Prostate gland (tissue), 2 donors: ENCODE results near the gene STUM. TPM values are rescaled to one million over a fixed set of nuclear protein-coding genes. Genes with fewer than 3 reads are reported as not detected.

Source experiments
- DNase-seq: peaks from one replicate; pipeline ENCODE4 v3.0.0-alpha.2; 2019; ENCODE audit warnings: low spot score
- H3K27ac ChIP-seq, 2 donors: fragments of 200-600 bp; sonication (generic); 2 replicates each; pipeline ENCODE4 v1.5.1; 2017 to 2019
- H3K27me3 ChIP-seq: fragments of 200-600 bp; sonication (generic); replicated peaks from 2 replicates; pipeline ENCODE4 v1.5.1; 2019; ENCODE audit not compliant: insufficient read depth
- H3K36me3 ChIP-seq, 2 donors: fragments of 200-600 bp; sonication (generic); 1 replicate in 1 of 2; 2 replicates in 1 of 2; pipeline versions ENCODE4 v1.5.1 to v1.8.1; 2017 to 2019
- H3K4me1 ChIP-seq: fragments of 200-600 bp; sonication (generic); replicated peaks from 2 replicates; pipeline ENCODE4 v1.5.1; 2019
- H3K4me3 ChIP-seq, 2 donors: fragments of 200-600 bp; sonication (generic); 2 replicates each; pipeline ENCODE4 v1.5.1; 2017 to 2019
- H3K9me3 ChIP-seq: fragments of 200-600 bp; sonication (generic); 2 replicates; pipeline ENCODE4 v1.5.1; 2017
- CTCF ChIP-seq, 4 experiments: fragments of 200-600 bp in 2 of 4; fragments of 450-650 bp in 2 of 4; sonication (generic) in 2 of 4; IDR thresholded peaks; 1 replicate in 3 of 4; 2 replicates in 1 of 4; pipeline ENCODE4 v1.5.1; 2016 to 2019; ENCODE audit warnings: antibody characterized with exemption in 4 of 4, mild to moderate bottlenecking in 2 of 4, moderate library complexity in 2 of 4
- POLR2A ChIP-seq: fragments of 450-650 bp; IDR thresholded peaks from one replicate; pipeline ENCODE4 v1.6.1; 2016; ENCODE audit warnings: antibody characterized with exemption, mild to moderate bottlenecking
- POLR2AphosphoS5 ChIP-seq: sonication (generic); formaldehyde crosslinking; IDR thresholded peaks from one replicate; pipeline ENCODE4 v1.6.1; 2017; ENCODE audit warnings: antibody characterized with exemption
- WGBS: methylation state at CpG from one replicate; pipeline ENCODE4 v1.1.5; 2018; 5-methylcytosine and 5-hydroxymethylcytosine counted together
- intact Hi-C: fragments of 100-400 bp; cut with DNase I; formaldehyde crosslinking; loops from one replicate; pipeline ENCODE4 v1.14.2; 2022
- total RNA-seq, 2 donors: library from RNA; depleted of rRNA; stranded (reverse); fragments of >200 nt; gene quantifications; one replicate each; pipeline ENCODE4 v1.1.0, GENCODE V29; 2016

The STUM gene
- total RNA-seq, 2 donors from 2014 or later = 1.9 to 4.3 TPM

- Histone ChIP-seq H3K36me3 (no peaks in the 10 kb centered on the region), H3K27me3 (no peaks in the 10 kb centered on the region), H3K27ac (no peak overlapping the region), H3K9me3 (no peaks in the 10 kb centered on the region), H3K4me1 (peaks cover 11% of the 10 kb centered on the region), H3K4me3 (no peak overlapping the region)
- 92% methylated on average over 6 of the region's 6 CpGs for WGBS
- DNase-seq = no peak
- TF ChIP-seq POLR2A = no peak
- TF ChIP-seq POLR2AphosphoS5 = no peak
- no peak for TF ChIP-seq CTCF (IDR thresholded peaks at IDR 0.05)
- intact Hi-C loops = loop anchor here (5.0 to 10.0 kb wide), 3 partner anchors 83 to 205 kb away; partner anchors contain the start of genes ITPKB and STUM
Observed at GRCh38 chr1:226629896-226630550, 81.5 kb downstream of the STUM start.

GRCh38 chr1:226630592-226630991, 82.0 kb downstream of the STUM start:
- Histone ChIP-seq H3K27me3 (no peaks in the 10 kb centered on the region), H3K4me3 (no peak overlapping the region), H3K27ac (no peak overlapping the region), H3K4me1 (peaks cover 11% of the 10 kb centered on the region), H3K36me3 (no peaks in the 10 kb centered on the region), H3K9me3 (no peaks in the 10 kb centered on the region)
- TF ChIP-seq POLR2A (no peak), POLR2AphosphoS5 (no peak), CTCF (IDR thresholded peaks at IDR 0.05) (no peak)
- no peak for DNase-seq
- intact Hi-C loops = loop anchor here (5.0 to 10.0 kb wide), 2 partner anchors 107 to 206 kb away; partner anchors contain the start of gene ITPKB
- 93% methylated on average over 3 of the region's 3 CpGs for WGBS

- DNase-seq = no peak
- Histone ChIP-seq H3K27ac (peak overlapping the region in 1 of 2 donors; percentile 47), H3K36me3 (no peaks in the 10 kb centered on the region), H3K27me3 (no peaks in the 10 kb centered on the region), H3K4me1 (peaks cover 11% of the 10 kb centered on the region), H3K9me3 (no peaks in the 10 kb centered on the region), H3K4me3 (no peak overlapping the region)
- intact Hi-C loops = loop anchor here (5.0 to 10.0 kb wide), 2 partner anchors 106 to 207 kb away; partner anchors contain the start of gene ITPKB
- 75% methylated on average over 10 of the region's 10 CpGs for WGBS
- no peak for TF ChIP-seq POLR2AphosphoS5
- no peak for TF ChIP-seq CTCF (IDR thresholded peaks at IDR 0.05)
Observed at GRCh38 chr1:226631229-226632000, 82.9 kb downstream of the STUM start.

GRCh38 chr1:226632169-226632879, 83.8 kb downstream of the STUM start:
- intact Hi-C loops = loop anchor here (5.0 to 10.0 kb wide), 2 partner anchors 105 to 208 kb away; partner anchors contain the start of gene ITPKB
- 77% methylated on average over 9 of the region's 9 CpGs for WGBS
- H3K36me3 ChIP-seq = no peaks in the 10 kb centered on the region
- peaks cover 11% of the 10 kb centered on the region for H3K4me1 ChIP-seq
- H3K9me3 ChIP-seq = no peaks in the 10 kb centered on the region
- TF ChIP-seq POLR2A (no peak), POLR2AphosphoS5 (peak; percentile 13)
- H3K27ac ChIP-seq = peak overlapping the region; percentile 26 to 47
- no peak overlapping the region for H3K4me3 ChIP-seq
- no peak for DNase-seq
- H3K27me3 ChIP-seq = no peaks in the 10 kb centered on the region

GRCh38 chr1:226632922-226633351, 84.4 kb downstream of the STUM start:
- no peak for TF ChIP-seq POLR2A
- no peak for TF ChIP-seq POLR2AphosphoS5
- no peak for TF ChIP-seq CTCF (IDR thresholded peaks at IDR 0.05)
- Histone ChIP-seq H3K4me3 (no peak overlapping the region), H3K27ac (peak overlapping the region; percentile 26 to 47), H3K4me1 (peaks cover 12% of the 10 kb centered on the region), H3K36me3 (no peaks in the 10 kb centered on the region), H3K9me3 (no peaks in the 10 kb centered on the region), H3K27me3 (no peaks in the 10 kb centered on the region)
- DNase-seq = no peak
- intact Hi-C loops = loop anchor here (1.0 to 10.0 kb wide), 3 partner anchors 104 to 208 kb away; partner anchors contain the start of gene ITPKB
- WGBS = 68% methylated on average over 10 of the region's 10 CpGs
